ENCODE data around the gene CXCL16. TPM values are rescaled to one million over a fixed set of nuclear protein-coding genes. Genes with fewer than 3 reads are reported as not detected.

CXCL16 gene
- total RNA-seq, 1 donor: 11.2 TPM

DNA sequence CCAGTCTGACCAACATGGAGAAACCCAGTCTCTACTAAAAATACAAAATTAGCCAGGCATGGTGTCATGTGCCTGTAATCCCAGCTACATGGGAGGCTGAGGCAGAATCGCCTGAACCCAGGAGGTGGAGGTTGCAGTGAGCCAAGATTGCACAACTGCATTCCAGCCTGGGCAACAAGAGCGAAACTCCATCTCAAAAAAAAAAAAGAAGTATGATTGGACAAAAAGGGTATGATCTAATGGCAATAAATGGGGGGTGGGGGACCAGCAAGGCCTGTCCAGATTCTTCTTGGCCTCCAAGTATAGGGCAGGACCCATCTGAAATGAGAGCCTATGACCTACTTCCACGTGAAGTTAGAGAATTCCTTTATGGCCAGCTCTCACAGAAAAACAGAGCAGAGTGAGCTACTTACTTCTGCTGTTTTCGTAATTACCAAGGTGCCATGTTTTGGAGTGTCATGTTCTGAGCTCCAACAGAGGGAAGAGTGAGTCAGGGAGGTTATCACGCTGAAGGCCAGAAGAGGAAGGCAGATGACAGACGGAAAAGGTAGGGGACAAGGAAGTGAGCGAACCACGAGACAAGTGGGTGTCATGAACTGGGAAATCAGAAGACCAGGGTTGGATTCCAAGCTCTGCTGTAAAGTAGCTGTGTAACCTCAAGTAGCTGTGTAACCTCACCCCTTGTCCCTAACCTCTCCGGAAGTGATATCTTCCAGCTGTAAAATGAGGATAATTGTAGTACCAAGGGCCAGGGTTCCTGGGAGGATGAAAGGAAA, 3.7 kb downstream of the CXCL16 start:
- no peak for TF ChIP-seq CTCF (IDR thresholded peaks at IDR 0.05; ENCODE audit: extremely low read depth, low read depth, low read length)
- no peak overlapping the region for H3K4me2 ChIP-seq (ENCODE audit: insufficient read depth, low read length)
- DNase-seq (ENCODE audit: insufficient read length, low spot score, missing footprints): no peak

GRCh38 chr17:4734857-4735475, 4.8 kb downstream of the CXCL16 start:
- Histone ChIP-seq H2AFZ (ENCODE audit: low read length) (no peak overlapping the region), H3K4me3 (ENCODE audit: insufficient read depth, low read length) (no peak overlapping the region), H3K27me3 (ENCODE audit: insufficient read depth, low read length) (peaks cover 8% of the 10 kb centered on the region), H3K36me3 (ENCODE audit: insufficient read depth, low read length) (no peaks in the 10 kb centered on the region), H3K79me2 (ENCODE audit: insufficient read depth, low read length) (no peaks in the 10 kb centered on the region), H3K4me2 (ENCODE audit: insufficient read depth, low read length) (no peak overlapping the region), H3K9me3 (ENCODE audit: low read depth, low read length) (no peaks in the 10 kb centered on the region), H3K27ac (ENCODE audit: low read depth, low read length) (no peak overlapping the region), H4K20me1 (ENCODE audit: insufficient read depth, low read length) (no peaks in the 10 kb centered on the region), H3K4me1 (ENCODE audit: insufficient read depth, low read length) (peaks cover 25% of the 10 kb centered on the region)
- no peak for TF ChIP-seq CTCF (IDR thresholded peaks at IDR 0.05; ENCODE audit: extremely low read depth, low read depth, low read length)
- DNase-seq (ENCODE audit: insufficient read length, low spot score, missing footprints): no peak

More for the DNA sequence above, 3.7 kb downstream of the CXCL16 start:
- peaks cover 11% of the 10 kb centered on the region for H3K27me3 ChIP-seq (ENCODE audit: insufficient read depth, low read length)
- H2AFZ ChIP-seq (ENCODE audit: low read length): peak overlapping the region; percentile 47
- no peaks in the 10 kb centered on the region for H3K9me3 ChIP-seq (ENCODE audit: low read depth, low read length)
- no peak overlapping the region for H3K4me3 ChIP-seq (ENCODE audit: insufficient read depth, low read length)
- H3K79me2 ChIP-seq (ENCODE audit: insufficient read depth, low read length): no peaks in the 10 kb centered on the region
- H3K4me1 ChIP-seq (ENCODE audit: insufficient read depth, low read length): peaks cover 20% of the 10 kb centered on the region
- no peaks in the 10 kb centered on the region for H4K20me1 ChIP-seq (ENCODE audit: insufficient read depth, low read length)
- no peaks in the 10 kb centered on the region for H3K36me3 ChIP-seq (ENCODE audit: insufficient read depth, low read length)
- no peak overlapping the region for H3K27ac ChIP-seq (ENCODE audit: low read depth, low read length)

DNA sequence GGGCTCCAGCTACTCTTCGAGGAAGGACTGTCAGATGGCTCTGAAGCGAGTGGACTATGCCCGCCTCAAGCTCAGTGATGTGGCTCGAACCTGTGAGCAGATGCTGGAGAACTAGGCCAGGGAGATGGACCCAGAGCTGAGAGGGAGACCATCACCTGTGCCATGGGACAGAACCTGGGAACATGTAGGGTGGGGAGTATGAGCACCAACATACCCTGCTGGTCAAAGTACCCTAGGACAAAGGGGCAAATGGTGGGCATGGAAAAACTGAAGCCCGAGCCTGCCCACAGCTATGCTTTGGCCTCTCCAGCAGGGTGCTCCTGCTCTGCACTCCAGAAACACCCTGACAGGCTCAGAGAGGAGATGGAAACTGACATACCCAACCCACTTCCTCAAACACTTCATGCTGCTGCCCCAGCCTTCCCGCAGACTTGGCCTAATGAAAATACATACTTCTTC, 6.6 kb downstream of the CXCL16 start:
- no peaks in the 10 kb centered on the region for H3K36me3 ChIP-seq (ENCODE audit: insufficient read depth, low read length)
- H3K9me3 ChIP-seq (ENCODE audit: low read depth, low read length): no peaks in the 10 kb centered on the region
- no peak overlapping the region for H3K4me2 ChIP-seq (ENCODE audit: insufficient read depth, low read length)
- H2AFZ ChIP-seq (ENCODE audit: low read length): no peak overlapping the region
- H3K27me3 ChIP-seq (ENCODE audit: insufficient read depth, low read length): peaks cover 2% of the 10 kb centered on the region
- no peaks in the 10 kb centered on the region for H3K79me2 ChIP-seq (ENCODE audit: insufficient read depth, low read length)
- DNase-seq (ENCODE audit: insufficient read length, low spot score, missing footprints): no peak
- peaks cover 15% of the 10 kb centered on the region for H3K4me1 ChIP-seq (ENCODE audit: insufficient read depth, low read length)
- H3K4me3 ChIP-seq (ENCODE audit: insufficient read depth, low read length): no peak overlapping the region
- H4K20me1 ChIP-seq (ENCODE audit: insufficient read depth, low read length): no peaks in the 10 kb centered on the region
- H3K27ac ChIP-seq (ENCODE audit: low read depth, low read length): no peak overlapping the region
- TF ChIP-seq CTCF (IDR thresholded peaks at IDR 0.05; ENCODE audit: extremely low read depth, low read depth, low read length): peak; percentile 30

- no peaks in the 10 kb centered on the region for H3K36me3 ChIP-seq (ENCODE audit: insufficient read depth, low read length)
- H2AFZ ChIP-seq (ENCODE audit: low read length): no peak overlapping the region
- no peak for TF ChIP-seq CTCF (IDR thresholded peaks at IDR 0.05; ENCODE audit: extremely low read depth, low read depth, low read length)
- no peaks in the 10 kb centered on the region for H4K20me1 ChIP-seq (ENCODE audit: insufficient read depth, low read length)
- peaks cover 9% of the 10 kb centered on the region for H3K4me1 ChIP-seq (ENCODE audit: insufficient read depth, low read length)
- H3K79me2 ChIP-seq (ENCODE audit: insufficient read depth, low read length): no peaks in the 10 kb centered on the region
- H3K4me3 ChIP-seq (ENCODE audit: insufficient read depth, low read length): no peak overlapping the region
- H3K27ac ChIP-seq (ENCODE audit: low read depth, low read length): no peak overlapping the region
- no peaks in the 10 kb centered on the region for H3K9me3 ChIP-seq (ENCODE audit: low read depth, low read length)
- H3K4me2 ChIP-seq (ENCODE audit: insufficient read depth, low read length): no peak overlapping the region
- DNase-seq (ENCODE audit: insufficient read length, low spot score, missing footprints): no peak
- H3K27me3 ChIP-seq (ENCODE audit: insufficient read depth, low read length): no peaks in the 10 kb centered on the region
Measured at GRCh38 chr17:4728124-4728523, 11.6 kb downstream of the CXCL16 start.

Data from osteoblast (primary cell).